ENCODE data around the gene CDH15. TPM values are rescaled to one million over a fixed set of nuclear protein-coding genes. Genes with fewer than 3 reads are reported as not detected.

The CDH15 gene
- total RNA-seq, 1 experiment from 2014 or later: 0.46 TPM

DNA sequence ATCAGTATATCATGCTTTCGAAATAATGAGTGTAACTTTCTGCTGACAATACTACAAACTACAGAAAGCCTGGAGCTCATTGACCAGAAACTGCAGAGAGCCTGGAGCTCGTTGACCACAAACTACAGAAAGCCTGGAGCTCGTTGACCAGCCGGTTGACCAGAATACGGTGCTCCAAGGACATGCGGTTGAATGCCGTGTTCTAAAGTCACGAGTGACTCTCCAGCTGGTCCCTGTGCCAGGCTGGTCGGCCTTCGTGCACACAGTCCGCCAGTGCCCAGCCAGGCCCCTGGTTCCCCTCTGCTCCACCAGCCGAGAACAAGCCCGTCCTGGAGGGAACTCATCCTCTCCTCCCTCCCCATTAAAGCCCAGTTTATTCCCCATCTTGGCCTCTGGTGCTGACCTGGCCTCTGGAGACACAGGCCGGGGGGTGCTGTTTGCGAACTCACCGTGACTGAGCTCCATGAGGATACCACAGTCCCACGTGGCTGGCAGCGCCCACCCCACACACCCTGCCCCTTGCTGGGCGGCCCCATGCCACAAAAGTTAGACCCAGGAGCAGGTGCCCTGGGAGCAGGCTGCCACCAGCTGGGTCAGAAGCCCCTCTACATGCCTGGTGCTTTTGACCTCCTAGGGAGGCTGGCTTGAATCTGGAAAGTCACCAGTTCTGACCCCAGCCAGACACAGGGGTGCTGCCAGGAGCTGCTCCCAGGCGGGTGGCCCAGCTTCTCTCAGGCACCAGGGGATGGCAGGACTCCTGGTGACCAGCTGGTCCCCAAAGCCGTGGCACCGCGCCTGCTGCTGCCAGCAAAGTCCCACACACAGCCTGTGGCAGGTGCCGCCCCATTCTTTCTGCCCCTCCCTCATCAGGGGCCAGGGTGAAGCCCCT lies 15.5 kb upstream of the CDH15 start:
- ATAC-seq: no peak
- Mint-ChIP-seq H3K9me3 (peaks cover 17% of the 10 kb centered on the region), H3K27me3 (ENCODE audit: low read depth) (peaks cover 5% of the 10 kb centered on the region), H3K36me3 (peaks cover 13% of the 10 kb centered on the region), H3K4me3 (no peak overlapping the region), H3K27ac (no peak overlapping the region), H3K4me1 (no peaks in the 10 kb centered on the region)
- TF ChIP-seq ESRRA (CRISPR knock-in tag; IDR thresholded peaks at IDR 0.05; ENCODE audit: borderline replicate concordance): no peak
- TF ChIP-seq, protein P1, sequence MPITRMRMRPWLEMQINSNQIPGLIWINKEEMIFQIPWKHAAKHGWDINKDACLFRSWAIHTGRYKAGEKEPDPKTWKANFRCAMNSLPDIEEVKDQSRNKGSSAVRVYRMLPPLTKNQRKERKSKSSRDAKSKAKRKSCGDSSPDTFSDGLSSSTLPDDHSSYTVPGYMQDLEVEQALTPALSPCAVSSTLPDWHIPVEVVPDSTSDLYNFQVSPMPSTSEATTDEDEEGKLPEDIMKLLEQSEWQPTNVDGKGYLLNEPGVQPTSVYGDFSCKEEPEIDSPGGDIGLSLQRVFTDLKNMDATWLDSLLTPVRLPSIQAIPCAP (CRISPR knock-in tag; IDR thresholded peaks at IDR 0.05): no peak
- ChIA-PET CTCF (interaction anchor here (2.3 kb wide), 1 partner anchor 11 kb away, joined by 13 read pairs; no protein-coding TSS in a partner anchor), POLR2A (no interaction called here)
- DNase-seq (ENCODE audit: low spot score): no peak

DNA sequence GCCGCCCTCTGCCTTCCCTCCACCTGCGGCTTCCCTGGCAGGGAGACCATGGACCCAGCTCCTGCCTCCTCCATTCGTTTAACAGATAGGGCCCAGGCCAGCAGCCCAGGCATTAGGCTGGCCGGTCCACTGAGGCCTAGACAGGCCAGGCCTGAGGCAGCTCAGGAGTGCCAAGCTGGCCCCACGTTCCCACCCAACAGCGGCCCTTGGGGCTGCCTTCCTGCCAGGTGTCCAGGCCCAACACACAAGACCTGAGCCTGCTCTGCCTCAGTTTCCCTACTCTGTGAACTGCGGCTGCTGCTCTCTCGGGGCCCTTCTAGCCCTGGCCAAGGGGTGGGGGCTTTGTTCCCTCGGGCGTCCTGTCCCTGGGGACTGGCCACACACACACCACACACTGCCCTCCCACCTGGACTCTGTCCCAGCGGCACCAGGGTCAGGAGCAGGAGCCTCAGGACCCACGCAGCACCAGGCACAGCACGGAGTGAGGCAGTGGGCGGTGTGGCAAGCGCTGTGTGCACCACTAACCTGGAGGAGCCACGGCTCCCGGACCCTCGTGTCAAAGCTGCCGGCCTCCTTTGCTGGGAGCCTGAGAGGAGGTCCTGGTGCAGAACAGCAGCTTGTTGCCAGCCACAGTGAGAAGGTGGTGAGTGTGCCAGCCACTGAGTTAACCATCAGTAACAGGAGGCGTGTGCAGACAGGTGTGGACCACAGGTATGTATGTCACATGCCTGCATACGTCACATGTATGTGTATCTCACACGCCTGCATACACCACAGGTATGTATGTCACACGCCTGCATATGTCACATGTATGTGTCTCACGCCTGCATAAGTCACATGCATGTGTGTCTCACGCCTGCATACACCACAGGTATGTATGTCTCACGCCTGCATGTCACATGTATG lies 14.6 kb upstream of the CDH15 start:
- Mint-ChIP-seq H3K27ac (no peak overlapping the region), H3K4me1 (no peaks in the 10 kb centered on the region), H3K4me3 (no peak overlapping the region), H3K36me3 (peaks cover 6% of the 10 kb centered on the region; the same call in 1 of the 2 replicates), H3K27me3 (ENCODE audit: low read depth) (peaks cover 8% of the 10 kb centered on the region), H3K9me3 (peaks cover 17% of the 10 kb centered on the region)
- DNase-seq (ENCODE audit: low spot score) (no peak), ATAC-seq (no peak)
- ChIA-PET CTCF (interaction anchor here (2.3 kb wide), 1 partner anchor 10 kb away, joined by 13 read pairs; no protein-coding TSS in a partner anchor), POLR2A (no interaction called here)
- TF ChIP-seq, protein P2, sequence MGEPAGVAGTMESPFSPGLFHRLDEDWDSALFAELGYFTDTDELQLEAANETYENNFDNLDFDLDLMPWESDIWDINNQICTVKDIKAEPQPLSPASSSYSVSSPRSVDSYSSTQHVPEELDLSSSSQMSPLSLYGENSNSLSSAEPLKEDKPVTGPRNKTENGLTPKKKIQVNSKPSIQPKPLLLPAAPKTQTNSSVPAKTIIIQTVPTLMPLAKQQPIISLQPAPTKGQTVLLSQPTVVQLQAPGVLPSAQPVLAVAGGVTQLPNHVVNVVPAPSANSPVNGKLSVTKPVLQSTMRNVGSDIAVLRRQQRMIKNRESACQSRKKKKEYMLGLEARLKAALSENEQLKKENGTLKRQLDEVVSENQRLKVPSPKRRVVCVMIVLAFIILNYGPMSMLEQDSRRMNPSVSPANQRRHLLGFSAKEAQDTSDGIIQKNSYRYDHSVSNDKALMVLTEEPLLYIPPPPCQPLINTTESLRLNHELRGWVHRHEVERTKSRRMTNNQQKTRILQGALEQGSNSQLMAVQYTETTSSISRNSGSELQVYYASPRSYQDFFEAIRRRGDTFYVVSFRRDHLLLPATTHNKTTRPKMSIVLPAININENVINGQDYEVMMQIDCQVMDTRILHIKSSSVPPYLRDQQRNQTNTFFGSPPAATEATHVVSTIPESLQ (CRISPR knock-in tag; IDR thresholded peaks at IDR 0.05): no peak
- TF ChIP-seq, protein P3, sequence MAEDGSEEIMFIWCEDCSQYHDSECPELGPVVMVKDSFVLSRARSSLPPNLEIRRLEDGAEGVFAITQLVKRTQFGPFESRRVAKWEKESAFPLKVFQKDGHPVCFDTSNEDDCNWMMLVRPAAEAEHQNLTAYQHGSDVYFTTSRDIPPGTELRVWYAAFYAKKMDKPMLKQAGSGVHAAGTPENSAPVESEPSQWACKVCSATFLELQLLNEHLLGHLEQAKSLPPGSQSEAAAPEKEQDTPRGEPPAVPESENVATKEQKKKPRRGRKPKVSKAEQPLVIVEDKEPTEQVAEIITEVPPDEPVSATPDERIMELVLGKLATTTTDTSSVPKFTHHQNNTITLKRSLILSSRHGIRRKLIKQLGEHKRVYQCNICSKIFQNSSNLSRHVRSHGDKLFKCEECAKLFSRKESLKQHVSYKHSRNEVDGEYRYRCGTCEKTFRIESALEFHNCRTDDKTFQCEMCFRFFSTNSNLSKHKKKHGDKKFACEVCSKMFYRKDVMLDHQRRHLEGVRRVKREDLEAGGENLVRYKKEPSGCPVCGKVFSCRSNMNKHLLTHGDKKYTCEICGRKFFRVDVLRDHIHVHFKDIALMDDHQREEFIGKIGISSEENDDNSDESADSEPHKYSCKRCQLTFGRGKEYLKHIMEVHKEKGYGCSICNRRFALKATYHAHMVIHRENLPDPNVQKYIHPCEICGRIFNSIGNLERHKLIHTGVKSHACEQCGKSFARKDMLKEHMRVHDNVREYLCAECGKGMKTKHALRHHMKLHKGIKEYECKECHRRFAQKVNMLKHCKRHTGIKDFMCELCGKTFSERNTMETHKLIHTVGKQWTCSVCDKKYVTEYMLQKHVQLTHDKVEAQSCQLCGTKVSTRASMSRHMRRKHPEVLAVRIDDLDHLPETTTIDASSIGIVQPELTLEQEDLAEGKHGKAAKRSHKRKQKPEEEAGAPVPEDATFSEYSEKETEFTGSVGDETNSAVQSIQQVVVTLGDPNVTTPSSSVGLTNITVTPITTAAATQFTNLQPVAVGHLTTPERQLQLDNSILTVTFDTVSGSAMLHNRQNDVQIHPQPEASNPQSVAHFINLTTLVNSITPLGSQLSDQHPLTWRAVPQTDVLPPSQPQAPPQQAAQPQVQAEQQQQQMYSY (CRISPR knock-in tag; IDR thresholded peaks at IDR 0.05): no peak
- TF ChIP-seq, protein P4, sequence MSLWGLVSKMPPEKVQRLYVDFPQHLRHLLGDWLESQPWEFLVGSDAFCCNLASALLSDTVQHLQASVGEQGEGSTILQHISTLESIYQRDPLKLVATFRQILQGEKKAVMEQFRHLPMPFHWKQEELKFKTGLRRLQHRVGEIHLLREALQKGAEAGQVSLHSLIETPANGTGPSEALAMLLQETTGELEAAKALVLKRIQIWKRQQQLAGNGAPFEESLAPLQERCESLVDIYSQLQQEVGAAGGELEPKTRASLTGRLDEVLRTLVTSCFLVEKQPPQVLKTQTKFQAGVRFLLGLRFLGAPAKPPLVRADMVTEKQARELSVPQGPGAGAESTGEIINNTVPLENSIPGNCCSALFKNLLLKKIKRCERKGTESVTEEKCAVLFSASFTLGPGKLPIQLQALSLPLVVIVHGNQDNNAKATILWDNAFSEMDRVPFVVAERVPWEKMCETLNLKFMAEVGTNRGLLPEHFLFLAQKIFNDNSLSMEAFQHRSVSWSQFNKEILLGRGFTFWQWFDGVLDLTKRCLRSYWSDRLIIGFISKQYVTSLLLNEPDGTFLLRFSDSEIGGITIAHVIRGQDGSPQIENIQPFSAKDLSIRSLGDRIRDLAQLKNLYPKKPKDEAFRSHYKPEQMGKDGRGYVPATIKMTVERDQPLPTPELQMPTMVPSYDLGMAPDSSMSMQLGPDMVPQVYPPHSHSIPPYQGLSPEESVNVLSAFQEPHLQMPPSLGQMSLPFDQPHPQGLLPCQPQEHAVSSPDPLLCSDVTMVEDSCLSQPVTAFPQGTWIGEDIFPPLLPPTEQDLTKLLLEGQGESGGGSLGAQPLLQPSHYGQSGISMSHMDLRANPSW (CRISPR knock-in tag; conservative IDR thresholded peaks at IDR 0.05; ENCODE audit: low read depth): no peak
- TF ChIP-seq ZNF138 (CRISPR knock-in tag; conservative IDR thresholded peaks at IDR 0.05) (no peak), MYBL2 (CRISPR knock-in tag; IDR thresholded peaks at IDR 0.05) (no peak), TEAD4 (CRISPR knock-in tag; IDR thresholded peaks at IDR 0.05) (no peak)

DNA sequence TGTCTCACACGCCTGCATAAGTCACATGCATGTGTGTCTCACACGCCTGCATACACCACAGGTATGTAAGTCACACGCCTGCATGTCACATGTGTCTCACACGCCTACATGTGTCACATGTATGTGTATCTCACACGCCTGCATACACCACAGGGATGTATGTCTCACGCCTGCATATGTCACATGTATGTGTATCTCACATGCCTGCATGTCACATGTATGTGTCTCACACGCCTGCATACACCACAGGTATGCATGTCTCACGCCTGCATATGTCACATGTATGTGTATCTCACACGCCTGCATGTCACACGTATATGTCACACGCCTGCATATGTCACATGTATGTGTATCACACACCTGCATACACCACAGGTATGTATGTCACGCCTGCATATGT lies 13.8 kb upstream of the CDH15 start:
- H3K4me3 Mint-ChIP-seq: no peak overlapping the region
- ChIA-PET CTCF (no interaction called here), POLR2A (no interaction called here)
- H3K27ac Mint-ChIP-seq: no peak overlapping the region
- ATAC-seq (no peak), DNase-seq (ENCODE audit: low spot score) (no peak)
- peaks cover 7% of the 10 kb centered on the region for H3K27me3 Mint-ChIP-seq (ENCODE audit: low read depth)
- no peaks in the 10 kb centered on the region for H3K4me1 Mint-ChIP-seq
- H3K9me3 Mint-ChIP-seq: peaks cover 17% of the 10 kb centered on the region
- peaks cover 6% of the 10 kb centered on the region; the same call in 1 of the 2 replicates for H3K36me3 Mint-ChIP-seq
- TF ChIP-seq NFYB (CRISPR knock-in tag; conservative IDR thresholded peaks at IDR 0.05; ENCODE audit: low read depth) (no peak), SOX15 (CRISPR knock-in tag; IDR thresholded peaks at IDR 0.05) (no peak)
- TF ChIP-seq, protein P5, sequence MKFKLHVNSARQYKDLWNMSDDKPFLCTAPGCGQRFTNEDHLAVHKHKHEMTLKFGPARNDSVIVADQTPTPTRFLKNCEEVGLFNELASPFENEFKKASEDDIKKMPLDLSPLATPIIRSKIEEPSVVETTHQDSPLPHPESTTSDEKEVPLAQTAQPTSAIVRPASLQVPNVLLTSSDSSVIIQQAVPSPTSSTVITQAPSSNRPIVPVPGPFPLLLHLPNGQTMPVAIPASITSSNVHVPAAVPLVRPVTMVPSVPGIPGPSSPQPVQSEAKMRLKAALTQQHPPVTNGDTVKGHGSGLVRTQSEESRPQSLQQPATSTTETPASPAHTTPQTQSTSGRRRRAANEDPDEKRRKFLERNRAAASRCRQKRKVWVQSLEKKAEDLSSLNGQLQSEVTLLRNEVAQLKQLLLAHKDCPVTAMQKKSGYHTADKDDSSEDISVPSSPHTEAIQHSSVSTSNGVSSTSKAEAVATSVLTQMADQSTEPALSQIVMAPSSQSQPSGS (CRISPR knock-in tag; IDR thresholded peaks at IDR 0.05; ENCODE audit: borderline replicate concordance, low read depth): no peak
- TF ChIP-seq, protein P6, sequence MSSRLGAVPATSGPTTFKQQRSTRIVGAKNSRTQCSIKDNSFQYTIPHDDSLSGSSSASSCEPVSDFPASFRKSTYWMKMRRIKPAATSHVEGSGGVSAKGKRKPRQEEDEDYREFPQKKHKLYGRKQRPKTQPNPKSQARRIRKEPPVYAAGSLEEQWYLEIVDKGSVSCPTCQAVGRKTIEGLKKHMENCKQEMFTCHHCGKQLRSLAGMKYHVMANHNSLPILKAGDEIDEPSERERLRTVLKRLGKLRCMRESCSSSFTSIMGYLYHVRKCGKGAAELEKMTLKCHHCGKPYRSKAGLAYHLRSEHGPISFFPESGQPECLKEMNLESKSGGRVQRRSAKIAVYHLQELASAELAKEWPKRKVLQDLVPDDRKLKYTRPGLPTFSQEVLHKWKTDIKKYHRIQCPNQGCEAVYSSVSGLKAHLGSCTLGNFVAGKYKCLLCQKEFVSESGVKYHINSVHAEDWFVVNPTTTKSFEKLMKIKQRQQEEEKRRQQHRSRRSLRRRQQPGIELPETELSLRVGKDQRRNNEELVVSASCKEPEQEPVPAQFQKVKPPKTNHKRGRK (CRISPR knock-in tag; IDR thresholded peaks at IDR 0.05; ENCODE audit: borderline replicate concordance): no peak

Measured in WTC11 (cell line).